Measurements from ENCODE around the gene RPL29. TPM values are rescaled to one million over a fixed set of nuclear protein-coding genes. Genes with fewer than 3 reads are reported as not detected.

The RPL29 gene
- total and polyA plus RNA-seq, 2 of the 8 experiments (the other 6 are each of a cell fraction or from before 2014, with no cell fraction given): 1,467 to 2,660 TPM

GRCh38 chr3:52022323-52023100 is 26.8 kb upstream of the RPL29 start (continued):
- TF ChIP-seq TEAD4 (IDR thresholded peaks at IDR 0.05; ENCODE audit: low read depth, low read length) (no peak), ATF2 (IDR thresholded peaks at IDR 0.05; ENCODE audit: low read length) (no peak), SIRT6 (IDR thresholded peaks at IDR 0.05; ENCODE audit: low read length) (no peak), EGR1 (IDR thresholded peaks at IDR 0.05; ENCODE audit: borderline replicate concordance, low read depth, low read length) (no peak), KDM1A (IDR thresholded peaks at IDR 0.05; ENCODE audit: borderline replicate concordance, low read length) (no peak), USF2 (IDR thresholded peaks at IDR 0.05; ENCODE audit: low read length) (no peak)
